ENCODE data around the gene FLNC.

- no peak for TF ChIP-seq REST (IDR thresholded peaks at IDR 0.05; ENCODE audit: insufficient read depth in 1 of 2, low read depth in 2 of 2, low read length in 1 of 2)
- TF ChIP-seq CTCF (IDR thresholded peaks at IDR 0.05), result no peak
- TF ChIP-seq SIN3A (IDR thresholded peaks at IDR 0.05; ENCODE audit: borderline replicate concordance, insufficient read depth, low read depth, low read length), result no peak
- no peak for TF ChIP-seq POLR2AphosphoS5 (IDR thresholded peaks at IDR 0.05; ENCODE audit: low read depth, low read length)
- no peak for TF ChIP-seq TCF7L2 (IDR thresholded peaks at IDR 0.05; ENCODE audit: low read depth, low read length)
Observed at GRCh38 chr7:128876586-128876977, 46.4 kb downstream of the FLNC start.
